ENCODE data around the gene ATP8A2. TPM values are rescaled to one million over a fixed set of nuclear protein-coding genes. Genes with fewer than 3 reads are reported as not detected.

ATP8A2 gene
- total RNA-seq, 1 experiment from 2014 or later, result 5.2 TPM

DNA sequence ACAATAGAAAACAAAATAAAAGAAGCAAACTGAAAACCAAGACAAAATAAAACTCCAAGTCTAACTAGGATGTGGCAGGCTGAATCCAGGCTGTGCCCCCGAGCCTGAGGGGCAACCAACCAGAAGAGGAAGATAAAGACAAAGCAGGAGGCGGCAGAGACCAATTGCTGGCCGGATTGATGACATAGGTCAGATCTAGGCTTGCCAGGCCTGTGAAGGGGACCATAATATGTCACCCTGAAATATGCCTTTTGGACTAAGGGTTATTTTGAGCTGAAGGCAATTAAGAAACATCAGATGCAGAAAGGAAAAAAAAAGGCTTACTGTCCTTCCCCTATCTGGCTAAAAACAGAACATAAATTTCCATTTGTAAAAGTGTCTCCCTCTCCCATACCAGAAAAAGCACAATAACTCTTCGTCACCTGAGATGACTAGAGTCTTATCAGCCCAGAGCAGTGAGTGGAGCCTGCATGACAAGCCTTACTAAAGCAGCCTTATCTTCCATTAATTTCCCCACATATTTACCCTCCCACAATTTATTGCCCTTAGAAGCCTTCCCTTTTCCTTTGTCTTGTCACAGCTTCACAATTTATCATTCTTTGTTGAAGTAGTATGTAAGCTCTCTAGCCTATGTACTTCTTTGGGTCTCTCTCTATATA is 22.8 kb downstream of the ATP8A2 start (continued):
- TF ChIP-seq PRDM15 (CRISPR knock-in tag; IDR thresholded peaks at IDR 0.05) (no peak), ZNF512 (CRISPR knock-in tag; IDR thresholded peaks at IDR 0.05; ENCODE audit: borderline replicate concordance) (no peak), TP53 (CRISPR knock-in tag; IDR thresholded peaks at IDR 0.05) (no peak), AR (CRISPR knock-in tag; IDR thresholded peaks at IDR 0.05) (no peak), ZNF219 (CRISPR knock-in tag; IDR thresholded peaks at IDR 0.05; ENCODE audit: borderline replicate concordance) (no peak), NFE2L1 (CRISPR knock-in tag; IDR thresholded peaks at IDR 0.05) (no peak), FOXJ3 (CRISPR knock-in tag; IDR thresholded peaks at IDR 0.05; ENCODE audit: borderline replicate concordance) (no peak), CREM (CRISPR knock-in tag; IDR thresholded peaks at IDR 0.05) (no peak), ETV6 (CRISPR knock-in tag; IDR thresholded peaks at IDR 0.05) (no peak)
- TF ChIP-seq, protein P1, sequence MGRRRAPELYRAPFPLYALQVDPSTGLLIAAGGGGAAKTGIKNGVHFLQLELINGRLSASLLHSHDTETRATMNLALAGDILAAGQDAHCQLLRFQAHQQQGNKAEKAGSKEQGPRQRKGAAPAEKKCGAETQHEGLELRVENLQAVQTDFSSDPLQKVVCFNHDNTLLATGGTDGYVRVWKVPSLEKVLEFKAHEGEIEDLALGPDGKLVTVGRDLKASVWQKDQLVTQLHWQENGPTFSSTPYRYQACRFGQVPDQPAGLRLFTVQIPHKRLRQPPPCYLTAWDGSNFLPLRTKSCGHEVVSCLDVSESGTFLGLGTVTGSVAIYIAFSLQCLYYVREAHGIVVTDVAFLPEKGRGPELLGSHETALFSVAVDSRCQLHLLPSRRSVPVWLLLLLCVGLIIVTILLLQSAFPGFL (CRISPR knock-in tag; IDR thresholded peaks at IDR 0.05; ENCODE audit: borderline replicate concordance), result no peak
- TF ChIP-seq, protein P2, sequence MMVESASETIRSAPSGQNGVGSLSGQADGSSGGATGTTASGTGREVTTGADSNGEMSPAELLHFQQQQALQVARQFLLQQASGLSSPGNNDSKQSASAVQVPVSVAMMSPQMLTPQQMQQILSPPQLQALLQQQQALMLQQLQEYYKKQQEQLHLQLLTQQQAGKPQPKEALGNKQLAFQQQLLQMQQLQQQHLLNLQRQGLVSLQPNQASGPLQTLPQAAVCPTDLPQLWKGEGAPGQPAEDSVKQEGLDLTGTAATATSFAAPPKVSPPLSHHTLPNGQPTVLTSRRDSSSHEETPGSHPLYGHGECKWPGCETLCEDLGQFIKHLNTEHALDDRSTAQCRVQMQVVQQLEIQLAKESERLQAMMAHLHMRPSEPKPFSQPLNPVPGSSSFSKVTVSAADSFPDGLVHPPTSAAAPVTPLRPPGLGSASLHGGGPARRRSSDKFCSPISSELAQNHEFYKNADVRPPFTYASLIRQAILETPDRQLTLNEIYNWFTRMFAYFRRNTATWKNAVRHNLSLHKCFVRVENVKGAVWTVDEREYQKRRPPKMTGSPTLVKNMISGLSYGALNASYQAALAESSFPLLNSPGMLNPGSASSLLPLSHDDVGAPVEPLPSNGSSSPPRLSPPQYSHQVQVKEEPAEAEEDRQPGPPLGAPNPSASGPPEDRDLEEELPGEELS (CRISPR knock-in tag; IDR thresholded peaks at IDR 0.05), result no peak
- TF ChIP-seq, protein P3, sequence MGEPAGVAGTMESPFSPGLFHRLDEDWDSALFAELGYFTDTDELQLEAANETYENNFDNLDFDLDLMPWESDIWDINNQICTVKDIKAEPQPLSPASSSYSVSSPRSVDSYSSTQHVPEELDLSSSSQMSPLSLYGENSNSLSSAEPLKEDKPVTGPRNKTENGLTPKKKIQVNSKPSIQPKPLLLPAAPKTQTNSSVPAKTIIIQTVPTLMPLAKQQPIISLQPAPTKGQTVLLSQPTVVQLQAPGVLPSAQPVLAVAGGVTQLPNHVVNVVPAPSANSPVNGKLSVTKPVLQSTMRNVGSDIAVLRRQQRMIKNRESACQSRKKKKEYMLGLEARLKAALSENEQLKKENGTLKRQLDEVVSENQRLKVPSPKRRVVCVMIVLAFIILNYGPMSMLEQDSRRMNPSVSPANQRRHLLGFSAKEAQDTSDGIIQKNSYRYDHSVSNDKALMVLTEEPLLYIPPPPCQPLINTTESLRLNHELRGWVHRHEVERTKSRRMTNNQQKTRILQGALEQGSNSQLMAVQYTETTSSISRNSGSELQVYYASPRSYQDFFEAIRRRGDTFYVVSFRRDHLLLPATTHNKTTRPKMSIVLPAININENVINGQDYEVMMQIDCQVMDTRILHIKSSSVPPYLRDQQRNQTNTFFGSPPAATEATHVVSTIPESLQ (CRISPR knock-in tag; IDR thresholded peaks at IDR 0.05), result no peak
- TF ChIP-seq, protein P4, sequence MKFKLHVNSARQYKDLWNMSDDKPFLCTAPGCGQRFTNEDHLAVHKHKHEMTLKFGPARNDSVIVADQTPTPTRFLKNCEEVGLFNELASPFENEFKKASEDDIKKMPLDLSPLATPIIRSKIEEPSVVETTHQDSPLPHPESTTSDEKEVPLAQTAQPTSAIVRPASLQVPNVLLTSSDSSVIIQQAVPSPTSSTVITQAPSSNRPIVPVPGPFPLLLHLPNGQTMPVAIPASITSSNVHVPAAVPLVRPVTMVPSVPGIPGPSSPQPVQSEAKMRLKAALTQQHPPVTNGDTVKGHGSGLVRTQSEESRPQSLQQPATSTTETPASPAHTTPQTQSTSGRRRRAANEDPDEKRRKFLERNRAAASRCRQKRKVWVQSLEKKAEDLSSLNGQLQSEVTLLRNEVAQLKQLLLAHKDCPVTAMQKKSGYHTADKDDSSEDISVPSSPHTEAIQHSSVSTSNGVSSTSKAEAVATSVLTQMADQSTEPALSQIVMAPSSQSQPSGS (CRISPR knock-in tag; IDR thresholded peaks at IDR 0.05; ENCODE audit: borderline replicate concordance, low read depth), result no peak

Measured in WTC11 (cell line).